ENCODE measurements around the gene MRPL24. TPM values are rescaled to one million over a fixed set of nuclear protein-coding genes. Genes with fewer than 3 reads are reported as not detected.
A peak's percentile ranks its signal among the peaks of the same experiment; 100 is the strongest.

Gene MRPL24
- total and polyA plus RNA-seq, 2 of the 4 experiments (the other 2 are of a cell fraction), result 68.8 to 99.5 TPM

DNA sequence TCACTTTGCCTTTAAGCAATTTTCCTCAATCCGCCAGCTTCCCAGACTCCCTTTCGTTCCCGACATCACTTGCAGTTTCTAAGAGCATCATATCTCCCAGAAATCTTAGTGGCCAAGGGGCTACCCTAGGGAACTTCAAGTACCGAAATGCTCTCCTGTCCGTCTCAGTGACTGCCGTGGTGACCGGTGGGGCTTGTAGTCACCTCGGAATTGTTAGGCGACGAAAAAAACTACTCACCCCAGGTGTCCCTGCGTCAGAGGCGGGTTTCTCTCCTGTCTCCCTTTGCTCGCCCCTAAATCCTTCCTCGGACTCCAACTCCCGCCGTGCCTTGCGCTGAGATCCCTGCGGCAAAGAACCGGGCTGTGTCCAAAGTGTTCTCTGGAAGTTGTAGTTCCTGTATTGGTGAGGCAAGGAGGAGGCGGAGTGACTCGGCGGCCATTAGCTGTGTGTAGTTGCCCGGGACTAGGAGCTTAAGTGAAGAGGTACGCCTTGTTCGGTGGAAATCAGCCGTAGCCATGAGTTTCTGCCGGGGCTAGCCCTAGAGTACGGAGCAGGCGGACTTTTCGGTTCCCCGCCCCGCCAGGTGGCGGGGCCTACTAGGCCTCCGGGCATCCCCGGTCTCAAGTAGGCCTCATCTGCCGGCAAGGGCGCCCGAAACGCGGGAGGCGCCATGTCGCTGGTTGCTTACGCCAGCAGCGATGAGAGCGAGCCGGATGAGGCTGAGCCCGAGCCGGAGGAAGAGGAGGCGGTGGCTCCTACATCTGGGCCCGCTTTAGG, 26.4 kb upstream of the MRPL24 start, which contains the start of gene PRCC (continued):
- no peak for TF ChIP-seq SMC3 (IDR thresholded peaks at IDR 0.05; ENCODE audit: low read depth, low read length)
- no peak for TF ChIP-seq ELK1 (IDR thresholded peaks at IDR 0.05; ENCODE audit: borderline replicate concordance, low read depth, low read length)
- no peak for TF ChIP-seq USF2 (IDR thresholded peaks at IDR 0.05; ENCODE audit: low read depth, low read length)
- peak; percentile 10; the same call in 1 of the 2 replicates for TF ChIP-seq NFE2L2 (IDR thresholded peaks at IDR 0.05; ENCODE audit: low read depth, low read length)

Data from IMR-90 (cell line).